ENCODE measurements around the gene ZNF860.
"Not testable (repeated sequence)": the region's sequence is repeated elsewhere in the genome, so short reads cannot be mapped to it uniquely, and the experiment has no call there.

The ZNF860 gene

DNA sequence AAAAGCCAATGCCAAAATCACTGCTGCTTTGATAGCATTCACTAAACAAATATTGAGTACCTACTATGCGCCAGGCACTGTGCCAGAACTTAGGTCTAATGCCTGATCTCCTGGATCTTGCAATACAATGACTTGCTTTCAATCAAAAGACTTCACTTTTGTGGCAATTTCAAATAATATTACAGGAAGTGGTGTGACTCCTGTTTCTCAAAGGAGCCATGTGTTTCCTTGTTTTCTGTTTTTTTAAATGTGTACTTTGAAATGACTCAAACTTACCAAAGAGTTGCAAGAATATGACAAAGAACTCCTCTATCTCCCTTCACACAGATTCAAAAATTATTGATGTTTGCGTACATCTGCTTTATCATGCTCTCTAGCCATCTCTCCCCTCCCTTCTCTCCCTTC is 18.7 kb upstream of the ZNF860 start:
- DNase-seq: no peak

DNA sequence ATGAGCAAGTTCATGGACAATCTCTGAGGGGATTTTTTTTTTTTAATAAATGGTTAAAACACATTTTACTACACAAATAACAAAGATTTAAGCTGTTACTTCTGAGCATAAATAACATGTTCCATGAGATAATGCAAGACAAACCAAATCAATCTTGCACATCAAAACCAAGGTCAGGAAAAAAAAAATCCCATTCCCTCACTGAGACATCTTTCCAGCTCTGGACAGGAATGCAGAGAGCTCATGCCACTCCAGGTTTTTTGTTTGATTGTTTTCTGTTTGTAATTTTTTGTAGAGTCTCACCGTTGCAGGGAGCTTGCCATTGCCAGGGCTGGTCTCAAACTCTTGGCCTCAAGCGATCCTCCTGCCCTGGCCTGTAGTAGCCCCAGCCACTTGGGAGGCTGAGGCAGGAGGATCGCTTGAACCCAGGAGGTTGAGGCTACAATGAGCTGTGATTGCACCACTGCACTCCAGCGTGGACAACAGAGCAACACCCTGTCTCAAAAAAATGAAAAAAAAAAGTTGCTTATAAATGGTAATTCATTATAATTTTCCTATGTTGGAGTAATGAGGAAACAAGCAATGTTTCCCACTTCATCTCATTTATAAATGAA is 14.5 kb upstream of the ZNF860 start:
- no peak for DNase-seq

DNA sequence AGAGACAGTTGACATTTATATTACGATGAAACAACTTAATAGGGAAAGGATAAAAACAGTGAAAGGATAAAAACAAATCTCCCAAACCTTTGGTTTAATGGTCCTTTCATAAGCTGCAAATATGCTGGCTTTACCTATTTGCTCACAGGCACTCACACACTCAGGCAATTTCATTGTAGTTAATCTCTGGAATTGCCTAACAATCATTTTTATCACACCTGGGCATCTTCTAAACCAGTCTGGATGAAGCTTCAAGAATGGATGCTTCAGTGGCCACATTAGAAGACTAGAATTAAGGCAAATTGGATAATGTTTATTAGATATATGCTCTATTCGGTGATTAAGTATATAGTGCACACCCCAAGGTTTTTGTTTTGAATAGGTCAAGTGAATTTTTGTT is 14.0 kb upstream of the ZNF860 start:
- DNase-seq: no peak

DNA sequence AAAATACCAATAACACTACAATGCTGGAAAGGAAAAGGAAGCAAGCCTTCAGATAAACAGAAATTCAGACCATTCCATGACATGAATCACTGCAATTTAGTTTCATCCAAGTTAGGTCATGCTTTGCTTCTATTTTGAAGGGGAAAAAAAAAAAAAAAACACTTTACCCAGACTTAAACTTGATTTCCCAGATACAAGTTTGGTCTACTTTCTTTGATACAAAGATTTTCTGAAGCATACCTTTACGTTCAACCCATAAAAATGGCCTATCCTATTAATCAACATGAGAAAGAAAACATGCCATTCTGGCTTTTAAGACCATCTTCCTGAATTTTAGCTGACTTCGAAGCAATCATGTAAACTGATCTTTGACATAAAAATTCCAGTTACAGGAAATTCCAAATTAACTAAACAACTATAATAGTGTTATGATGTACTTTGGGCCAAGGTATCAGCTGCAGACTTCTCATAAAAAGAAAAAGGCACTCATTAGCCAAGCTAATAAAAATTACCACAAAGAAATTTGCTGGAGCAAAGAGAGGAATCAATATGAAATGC is 13.1 kb upstream of the ZNF860 start:
- DNase-seq: no peak

DNA sequence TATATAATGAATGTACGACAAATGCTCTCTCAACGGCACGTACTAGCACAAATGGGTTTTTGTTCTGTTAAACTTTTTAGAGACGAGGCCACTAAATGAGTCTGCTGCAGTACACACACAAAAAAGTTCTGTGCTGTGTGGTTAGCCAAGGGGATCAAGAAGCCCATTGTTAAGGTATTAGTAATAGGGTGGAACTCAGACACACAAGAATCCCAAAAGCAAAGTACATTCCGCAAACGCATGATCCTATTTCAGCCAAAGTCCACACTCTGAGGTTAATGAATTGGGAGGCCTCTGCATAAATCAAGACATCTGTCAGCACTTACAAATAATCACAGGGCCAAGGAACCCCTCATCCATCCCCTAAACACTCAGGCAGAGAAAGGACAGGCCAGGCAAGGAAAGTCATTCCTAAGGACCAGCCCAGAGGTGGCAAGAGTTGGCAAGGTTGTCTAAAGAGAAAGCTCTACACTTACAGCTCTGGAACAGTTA is 12.6 kb upstream of the ZNF860 start:
- peak; percentile 95 for DNase-seq

DNA sequence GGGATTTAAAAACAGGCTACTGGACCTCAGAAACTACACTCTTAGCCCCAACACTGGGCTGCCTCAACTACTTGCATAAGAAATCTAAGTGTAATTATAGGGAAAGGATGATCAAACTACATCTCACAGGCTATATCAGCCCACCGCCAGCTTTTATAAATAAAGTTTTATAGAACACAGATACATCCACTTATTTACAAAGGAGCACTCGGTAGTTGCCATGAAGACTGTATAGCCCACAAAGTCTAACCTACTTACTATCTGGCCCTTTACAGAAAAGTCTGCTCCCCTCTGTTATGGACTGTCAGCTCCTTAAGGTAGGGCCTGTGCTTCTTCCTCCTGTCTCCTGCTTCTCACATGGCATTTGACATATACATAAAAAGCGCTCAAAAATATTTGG is 9.9 kb upstream of the ZNF860 start:
- no peak for DNase-seq

DNA sequence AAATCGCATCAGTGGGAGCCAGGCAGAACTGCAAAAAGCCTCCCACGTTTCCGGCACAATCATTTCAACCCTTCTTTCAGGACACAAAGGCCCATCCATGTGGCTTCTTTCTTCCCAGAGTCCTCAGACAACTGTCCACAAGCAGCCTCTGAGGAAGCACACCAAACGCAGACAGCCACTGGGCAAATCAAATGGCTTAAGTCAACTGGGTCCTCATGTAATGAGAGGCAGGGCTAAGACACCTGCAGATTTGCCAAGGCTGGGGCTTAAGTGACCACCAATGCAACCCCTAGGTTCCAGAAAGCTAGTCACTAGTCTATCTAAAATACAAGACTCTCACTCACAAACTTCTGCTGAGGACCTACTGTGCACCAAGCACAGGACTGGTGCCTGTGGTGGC is 8.5 kb upstream of the ZNF860 start:
- no peak for DNase-seq

DNA sequence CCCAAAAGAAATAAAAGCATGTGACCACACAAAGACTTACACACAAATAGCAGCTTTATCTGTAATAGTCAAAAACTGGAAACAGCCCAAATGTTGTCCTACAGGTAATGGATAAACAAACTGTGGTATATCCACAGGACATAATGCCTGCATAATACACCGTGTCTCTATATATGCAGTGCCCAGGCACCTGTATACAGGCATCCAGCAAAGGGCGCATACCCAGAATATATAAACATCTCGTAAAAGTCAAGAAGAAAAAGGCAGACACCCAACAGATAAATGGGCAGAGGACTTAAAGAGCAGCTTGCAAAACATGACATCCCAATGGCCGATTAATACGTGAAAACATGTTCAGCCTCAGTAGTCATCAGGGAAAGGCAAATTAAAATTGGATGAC is 7.7 kb upstream of the ZNF860 start:
- DNase-seq: no peak

DNA sequence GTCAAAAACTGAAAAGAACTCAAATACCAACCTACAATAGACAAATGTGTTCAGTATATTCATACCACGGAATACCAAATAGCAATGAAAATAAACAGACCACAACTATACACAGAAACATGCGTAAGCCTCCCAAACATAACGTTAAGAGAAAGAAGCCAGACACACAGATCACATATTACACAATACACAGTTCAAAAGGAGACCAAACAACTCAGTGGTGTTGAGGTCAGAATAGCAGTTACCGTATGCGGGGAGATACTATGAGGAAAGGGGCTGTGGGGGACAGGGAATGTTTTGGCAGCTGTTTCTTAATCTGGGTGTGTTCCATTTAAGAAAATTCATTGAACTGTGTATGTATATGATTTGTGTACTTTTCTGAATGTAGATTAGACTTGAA is 7.1 kb upstream of the ZNF860 start:
- DNase-seq: no peak

DNA sequence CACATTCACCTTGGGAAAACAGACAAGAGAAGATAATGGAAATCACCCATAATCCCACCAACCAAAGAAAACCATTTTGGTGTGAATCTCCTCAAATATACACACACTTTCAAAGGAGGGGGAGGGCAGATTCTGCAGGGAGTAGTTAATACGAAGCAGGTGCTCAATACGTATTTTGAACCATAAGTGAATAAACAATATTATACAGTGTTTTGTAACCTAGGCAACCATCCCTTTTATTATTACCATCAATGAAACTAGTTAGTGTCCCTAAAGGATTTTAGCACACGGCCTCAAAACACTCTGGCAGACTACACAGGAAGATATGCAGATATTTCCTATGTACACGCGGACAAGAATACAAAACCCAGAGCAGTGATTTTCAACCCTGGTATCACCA is 6.6 kb upstream of the ZNF860 start:
- no peak for DNase-seq

DNA sequence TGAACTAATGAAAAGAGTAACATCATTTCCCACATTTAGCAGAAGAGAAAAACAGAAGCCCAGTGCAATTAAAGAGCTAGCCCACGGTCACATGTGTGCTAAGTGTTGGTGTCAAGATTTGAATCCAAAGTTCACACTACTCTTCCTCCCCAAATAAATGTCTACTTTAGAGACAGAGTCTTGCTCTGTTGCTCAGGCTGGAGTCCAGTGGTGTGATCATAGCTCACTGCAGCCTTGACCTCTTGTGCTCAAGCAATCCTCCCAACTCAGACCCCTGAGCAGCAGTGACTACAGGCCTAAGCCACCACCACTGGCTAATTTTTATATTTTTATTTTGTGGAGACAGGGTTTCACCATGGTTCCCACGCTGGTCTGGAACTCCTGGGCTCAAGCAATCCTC is 5.2 kb upstream of the ZNF860 start:
- no peak for DNase-seq

DNA sequence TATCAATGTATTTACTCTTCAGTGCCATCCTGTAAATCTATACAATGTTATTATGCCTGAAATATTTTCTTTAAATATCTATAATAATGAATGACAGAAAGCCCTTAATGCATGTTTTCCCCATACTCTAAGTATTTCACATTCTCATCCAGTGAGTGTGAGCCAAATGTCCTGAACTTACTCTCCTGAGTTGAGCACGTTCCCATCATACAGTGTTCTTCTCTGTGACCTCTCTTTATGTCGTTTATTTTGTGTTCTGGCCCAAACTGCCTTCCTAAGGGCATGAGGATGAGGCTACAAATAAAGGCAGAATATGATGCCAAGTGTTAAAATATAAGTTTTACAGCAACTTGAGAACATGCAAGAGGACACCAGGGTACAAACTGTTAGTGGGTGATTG is 3.8 kb upstream of the ZNF860 start:
- no peak for DNase-seq

DNA sequence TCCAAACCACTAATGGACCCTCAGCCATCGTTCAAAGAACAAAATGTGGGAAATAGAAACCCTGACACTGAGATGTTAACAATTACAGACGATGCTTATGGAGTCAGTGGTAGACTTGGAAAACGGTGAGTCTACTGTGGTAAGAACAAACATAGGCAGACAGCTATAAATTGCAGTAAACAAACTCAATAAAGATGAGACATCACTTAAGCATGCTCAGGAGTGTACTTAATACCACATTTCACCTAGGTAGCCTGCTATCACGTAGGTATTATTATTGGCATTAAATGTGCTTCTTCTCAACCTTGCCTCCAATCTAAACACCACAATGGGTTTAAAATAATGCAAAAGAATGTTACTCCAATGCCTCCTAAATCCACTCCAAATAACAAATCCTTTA is 3.0 kb upstream of the ZNF860 start:
- no peak for DNase-seq

DNA sequence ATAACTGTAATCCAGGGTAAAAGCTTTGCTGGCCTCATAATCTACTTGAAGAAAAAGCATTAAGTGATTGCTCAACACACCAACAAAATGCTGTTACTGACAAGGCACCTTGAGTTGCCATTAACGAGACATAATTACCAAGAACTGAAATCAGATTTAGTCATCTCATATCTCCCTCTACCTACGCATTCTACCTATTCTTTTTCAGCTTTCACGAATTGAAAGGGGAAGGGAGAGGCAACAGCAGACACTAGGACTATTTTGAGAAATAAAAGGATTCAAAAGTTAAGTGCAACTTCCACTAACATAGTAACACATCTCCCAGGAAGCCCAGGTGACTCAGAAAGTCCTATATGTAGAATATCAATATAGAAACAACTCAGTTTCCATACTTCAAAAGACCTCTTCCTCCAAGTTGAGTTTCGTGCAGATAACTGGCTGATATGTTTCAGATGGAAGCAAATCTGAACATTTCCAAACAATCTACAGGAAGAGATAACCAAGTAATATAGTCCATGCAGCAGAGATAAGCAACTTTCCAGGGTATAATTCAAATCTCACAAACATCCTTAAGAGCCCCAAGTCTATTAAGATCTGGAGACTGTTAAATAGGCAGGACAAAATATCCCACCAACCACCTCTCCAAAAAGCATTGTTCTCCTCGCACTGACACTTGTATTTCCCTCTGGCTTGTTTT is 2.4 kb upstream of the ZNF860 start:
- no peak for DNase-seq

DNA sequence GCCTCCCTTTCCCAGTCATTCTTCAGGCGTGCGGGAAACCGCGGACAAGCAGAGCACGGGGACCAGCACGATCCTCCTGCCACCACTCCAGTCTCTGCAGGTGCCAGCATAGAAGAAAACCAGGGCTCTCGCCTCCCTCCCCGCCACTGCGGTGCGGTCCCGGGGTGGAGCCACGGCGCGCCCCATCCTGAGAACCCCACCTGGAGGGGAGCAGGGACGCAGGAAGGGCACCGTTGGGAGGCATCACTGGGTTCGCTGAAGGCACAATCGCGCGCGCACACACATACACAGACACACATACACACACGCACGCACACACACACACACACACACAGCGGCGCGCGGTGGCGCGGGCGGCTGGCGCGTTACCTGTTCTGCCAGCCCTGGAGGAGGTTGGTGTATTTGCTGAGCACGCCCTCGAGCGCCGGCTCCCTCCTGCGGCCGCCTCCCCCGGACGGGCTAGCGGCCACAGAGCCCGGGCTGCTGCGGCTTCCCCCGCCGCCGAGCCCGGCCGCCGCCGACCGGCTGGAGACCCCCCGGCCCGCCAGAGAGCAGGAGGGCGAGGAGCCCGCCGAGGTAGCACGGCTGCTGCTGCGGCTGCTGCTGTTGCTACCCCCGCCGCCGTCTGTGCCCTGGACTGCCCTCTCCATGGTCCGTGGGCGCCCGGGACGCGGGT is 882 bp upstream of the ZNF860 start:
- DNase-seq: peak; percentile 90

DNA sequence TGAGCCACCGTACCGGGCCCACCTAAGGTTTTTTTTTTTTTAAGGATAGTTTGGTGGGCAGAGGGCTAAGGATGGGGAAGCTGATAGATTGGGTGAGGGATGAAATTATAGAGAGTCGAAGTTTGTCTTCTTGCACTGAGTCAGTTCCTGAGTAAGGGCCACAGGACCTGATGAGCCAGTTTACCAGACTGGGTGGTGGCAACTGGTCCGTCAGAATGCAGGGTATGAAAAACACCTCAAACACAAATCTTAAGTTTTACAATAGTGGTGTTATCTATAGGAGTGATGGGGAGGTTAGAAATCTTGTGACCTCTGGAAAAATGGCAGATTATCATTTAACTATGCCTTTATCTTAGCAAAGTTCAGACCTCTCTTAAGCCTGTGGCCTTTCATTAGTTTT is 2.8 kb downstream of the ZNF860 start:
- DNase-seq: no peak

DNA sequence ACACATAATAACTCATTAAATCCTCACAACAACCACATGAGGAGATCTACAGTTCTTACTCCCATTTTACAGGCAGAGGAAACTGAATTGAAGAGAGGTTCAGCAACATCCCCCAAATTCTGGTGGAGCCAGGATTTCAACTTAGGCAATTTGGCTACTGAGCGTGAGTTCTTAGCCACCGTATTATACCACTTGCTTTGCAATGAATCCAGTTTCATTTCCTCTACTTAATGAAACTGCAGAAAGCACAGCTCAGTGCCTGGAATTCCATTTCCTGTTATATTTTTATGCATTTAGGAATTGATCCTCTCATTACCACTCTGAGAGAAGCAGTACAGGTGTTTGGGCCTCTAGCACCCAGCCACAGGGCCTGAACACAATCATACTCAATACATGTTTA is 4.3 kb downstream of the ZNF860 start:
- DNase-seq: no peak

DNA sequence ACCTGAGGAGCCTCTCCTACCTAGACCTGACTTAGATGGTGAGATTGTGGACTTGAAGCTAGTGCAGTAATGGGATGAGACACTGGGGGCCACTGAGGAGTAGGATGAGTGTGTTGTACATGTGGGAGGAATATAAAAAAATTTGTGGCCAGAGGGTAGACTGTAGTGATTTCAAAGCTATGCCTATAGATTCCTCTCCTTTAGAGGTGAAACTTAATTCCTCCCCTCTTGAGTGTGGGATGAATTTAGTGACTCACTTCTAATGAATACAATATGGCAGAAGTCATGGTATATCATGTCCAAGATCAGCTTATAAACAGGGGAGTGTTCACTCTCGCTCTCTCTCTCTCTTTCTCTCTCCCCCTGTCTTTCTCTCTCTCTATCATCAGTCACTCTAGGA is 6.7 kb downstream of the ZNF860 start:
- no peak for DNase-seq

DNA sequence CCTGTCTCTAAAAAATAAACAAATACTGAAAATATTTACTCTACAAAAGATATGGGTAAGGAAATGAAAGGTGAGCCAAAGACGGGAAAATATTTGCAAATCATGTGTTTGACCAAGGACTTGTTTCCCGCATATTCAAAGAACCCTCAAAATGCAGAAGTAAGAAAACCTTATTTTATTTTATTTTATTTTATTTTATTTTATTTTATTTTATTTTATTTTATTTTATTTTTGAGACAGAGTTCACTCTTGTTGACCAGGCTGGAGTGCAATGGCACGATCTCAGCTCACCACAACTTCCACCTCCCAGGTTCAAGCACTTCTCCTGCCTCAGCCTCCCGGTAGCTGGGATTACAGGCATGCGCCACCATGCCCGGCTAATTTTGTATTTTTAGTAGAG is 11.4 kb downstream of the ZNF860 start:
- DNase-seq: not testable (repeated sequence)

DNA sequence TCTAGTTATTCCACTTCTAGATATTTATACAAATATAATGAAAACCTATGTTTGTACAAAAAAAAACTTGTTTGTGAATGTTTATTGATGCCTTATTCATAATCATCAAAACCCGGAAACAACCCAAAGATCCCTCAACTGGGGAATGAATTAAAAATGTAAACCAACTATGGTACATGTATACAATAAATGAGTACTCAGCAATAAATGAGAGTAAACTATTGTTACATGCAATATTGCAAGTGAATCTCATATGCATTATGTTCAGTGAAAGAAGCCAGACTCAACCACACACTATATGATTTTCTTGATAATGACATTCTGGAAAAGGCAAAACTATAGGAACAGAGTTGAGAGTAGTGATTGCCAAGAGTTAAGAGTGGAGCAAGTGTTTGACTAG is 12.3 kb downstream of the ZNF860 start:
- no peak for DNase-seq

DNA sequence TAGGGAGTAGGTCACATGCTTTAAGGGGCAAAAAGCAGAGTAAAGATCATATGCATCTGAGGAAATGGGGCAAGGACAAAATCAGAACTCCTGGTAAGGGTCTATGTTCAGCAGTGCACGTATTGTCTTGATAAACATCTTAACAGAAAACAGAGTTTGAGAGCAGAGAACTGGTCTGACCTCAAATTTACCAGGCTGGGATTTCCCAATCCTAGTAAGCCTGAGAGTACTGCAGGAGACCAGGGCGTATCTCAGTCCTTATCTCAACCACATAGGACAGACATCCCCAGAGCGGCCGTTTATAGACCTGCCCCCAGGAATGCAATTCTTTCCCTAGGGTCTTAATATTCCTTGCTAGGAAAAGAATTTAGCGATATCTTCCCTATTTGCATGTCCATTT is 13.5 kb downstream of the ZNF860 start:
- not testable (repeated sequence) for DNase-seq

DNA sequence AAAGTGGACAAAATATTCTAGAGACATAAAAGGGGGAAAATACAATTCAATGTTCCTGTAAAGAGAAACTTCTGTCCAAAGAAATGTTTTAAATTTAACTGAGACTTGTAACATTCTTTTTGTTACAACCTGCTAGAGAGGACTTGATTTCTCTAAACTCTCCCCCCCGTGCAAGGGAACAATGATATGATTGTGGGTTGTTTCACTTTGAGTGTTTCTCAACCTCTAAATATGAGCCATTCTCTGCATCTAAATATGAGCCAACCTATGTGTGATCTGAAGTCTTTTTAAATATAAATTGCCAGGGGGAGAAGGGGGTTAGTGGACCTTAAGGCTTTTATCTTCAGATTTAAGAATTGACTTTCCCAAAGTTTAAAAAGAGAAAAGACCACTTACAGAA is 14.6 kb downstream of the ZNF860 start:
- no peak for DNase-seq

DNA sequence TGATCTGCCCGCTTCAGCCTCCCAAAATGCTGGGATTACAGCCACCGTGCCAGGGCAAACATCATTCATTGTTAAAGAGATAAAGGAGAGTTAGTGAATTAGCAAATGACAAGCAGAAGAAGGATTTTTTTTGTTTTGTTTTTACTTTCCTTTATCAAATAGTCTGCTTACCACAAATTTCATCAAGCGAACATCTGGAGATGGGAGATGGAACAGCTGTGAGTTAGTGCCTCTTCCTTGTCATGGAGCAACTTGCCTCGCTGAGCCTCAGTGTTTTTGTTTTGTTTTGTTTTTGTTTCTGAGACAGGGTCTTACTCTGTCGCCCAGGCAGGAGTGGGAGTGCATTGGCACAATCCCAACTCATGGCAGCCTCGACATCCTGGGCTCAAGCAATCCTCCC is 15.9 kb downstream of the ZNF860 start:
- DNase-seq: no peak

DNA sequence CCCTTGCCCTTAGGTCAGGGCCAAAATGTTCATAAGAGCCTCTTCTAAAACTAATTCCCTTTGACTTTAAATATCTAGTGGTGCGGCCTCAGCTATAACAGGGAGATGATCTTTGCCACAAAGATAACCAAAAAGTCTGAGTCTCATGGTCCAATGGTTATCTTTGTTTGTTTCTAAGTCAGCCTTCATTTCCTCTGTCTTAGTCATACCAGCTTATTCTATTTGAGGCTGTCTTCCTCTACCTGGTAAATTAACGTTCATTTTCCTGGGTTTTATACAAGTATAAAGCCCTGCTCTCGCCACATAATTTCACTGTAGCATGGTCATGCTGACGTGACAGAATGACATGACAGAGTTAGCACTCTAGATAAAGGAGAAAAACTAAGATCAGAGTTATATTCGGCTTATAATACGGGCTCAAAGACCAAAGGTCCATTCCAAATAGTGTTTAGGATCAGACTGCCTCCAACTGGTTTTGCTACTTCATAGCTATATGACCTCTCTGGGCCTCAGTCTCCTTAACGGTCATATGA is 18.4 kb downstream of the ZNF860 start:
- no peak for DNase-seq
